CD4-positive, alpha-beta T cell treated with Interleukin-4 for 1 hour (primary cell): ENCODE measurements around the gene HSD11B2.
A peak's percentile ranks its signal among the peaks of the same experiment; 100 is the strongest.

Experiments
- DNase-seq, 2 donors: peaks; one replicate each; pipeline ENCODE4 v3.0.0-alpha.2; 2020 to 2022

HSD11B2 gene

DNA sequence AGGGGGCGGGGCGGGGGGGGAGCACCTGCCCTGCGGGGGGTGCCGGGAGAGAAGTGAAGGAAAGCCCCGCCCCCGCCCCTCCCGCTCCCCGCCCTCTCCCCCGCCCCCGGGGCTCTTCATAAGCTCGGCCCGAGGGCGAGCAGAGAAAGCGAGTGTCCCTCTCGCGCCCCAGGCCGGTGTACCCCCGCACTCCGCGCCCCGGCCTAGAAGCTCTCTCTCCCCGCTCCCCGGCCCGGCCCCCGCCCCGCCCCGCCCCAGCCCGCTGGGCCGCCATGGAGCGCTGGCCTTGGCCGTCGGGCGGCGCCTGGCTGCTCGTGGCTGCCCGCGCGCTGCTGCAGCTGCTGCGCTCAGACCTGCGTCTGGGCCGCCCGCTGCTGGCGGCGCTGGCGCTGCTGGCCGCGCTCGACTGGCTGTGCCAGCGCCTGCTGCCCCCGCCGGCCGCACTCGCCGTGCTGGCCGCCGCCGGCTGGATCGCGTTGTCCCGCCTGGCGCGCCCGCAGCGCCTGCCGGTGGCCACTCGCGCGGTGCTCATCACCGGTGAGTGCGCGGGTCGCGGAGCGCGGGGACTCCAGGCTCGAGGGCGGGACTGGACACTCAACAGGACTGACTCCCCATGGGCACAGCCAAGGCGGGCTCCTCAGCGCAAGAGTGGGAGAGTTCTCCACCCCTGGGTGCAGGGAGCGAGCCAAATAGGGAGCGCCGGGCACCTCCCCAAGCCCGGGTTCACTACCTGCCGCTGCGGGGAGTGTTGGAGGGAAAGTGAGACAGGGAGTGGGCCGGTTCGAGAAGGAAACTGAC is at the start of gene HSD11B2:
Gene HSD11B2, plus strand, starts transcription at position 145 of the 798 bp plus-strand sequence. Its CDS starts 128 bp downstream, at position 273.
- peak in 1 of 2 donors; percentile 25 for DNase-seq

DNA sequence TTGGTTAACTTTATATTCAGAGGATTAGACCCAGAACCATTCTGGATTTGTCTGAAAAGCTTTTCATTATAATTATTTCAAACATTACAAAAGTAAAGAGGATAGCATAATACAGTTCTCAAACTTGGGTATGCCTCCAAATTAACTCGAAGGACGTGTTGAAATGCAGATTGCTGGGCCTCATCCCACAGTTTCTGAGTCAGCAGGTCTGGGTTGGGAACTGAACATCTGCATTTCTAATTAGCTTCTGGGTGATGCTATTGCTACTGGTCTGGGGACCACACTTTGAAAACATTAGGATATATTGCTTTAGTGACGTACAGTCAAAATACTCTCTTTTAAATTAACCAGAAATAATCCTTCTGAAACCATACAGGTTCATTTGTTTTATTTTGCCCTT is 47.6 kb upstream of the HSD11B2 start:
- no peak for DNase-seq

GRCh38 chr16:67384778-67385510 is 46.0 kb upstream of the HSD11B2 start:
- no peak for DNase-seq

GRCh38 chr16:67386861-67387455 is 44.0 kb upstream of the HSD11B2 start:
- DNase-seq: no peak

DNA sequence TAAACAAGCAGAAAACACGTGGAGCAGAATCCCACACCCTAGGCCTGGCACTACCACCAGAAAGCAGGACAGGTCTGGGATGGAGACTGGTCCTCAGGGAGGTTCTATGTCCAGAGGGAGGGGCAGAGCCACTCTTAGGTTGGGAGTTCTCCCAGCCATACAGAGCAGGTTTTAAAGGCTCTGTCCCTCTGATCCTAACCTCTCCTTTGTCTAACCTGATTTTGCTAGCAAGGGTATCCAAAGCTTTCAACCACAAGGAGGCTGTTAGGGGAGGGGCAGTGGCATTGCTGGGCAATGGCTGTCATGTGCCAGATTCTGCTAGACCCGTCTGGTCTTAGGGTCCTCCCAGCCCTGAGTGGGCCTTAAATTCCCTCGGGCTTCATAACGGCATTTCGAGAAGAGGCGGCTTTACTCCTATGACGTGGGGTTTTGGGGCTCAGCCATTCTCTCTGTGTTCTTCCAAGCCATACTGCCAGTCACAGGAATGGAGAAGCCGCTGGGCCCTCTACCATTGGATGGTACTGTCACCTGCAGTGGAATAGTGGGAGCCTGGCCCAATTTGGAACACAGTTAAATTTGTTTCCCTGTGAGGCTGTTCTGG is 43.3 kb upstream of the HSD11B2 start:
- no peak for DNase-seq

GRCh38 chr16:67388191-67388590 is 42.7 kb upstream of the HSD11B2 start:
- no peak for DNase-seq

DNA sequence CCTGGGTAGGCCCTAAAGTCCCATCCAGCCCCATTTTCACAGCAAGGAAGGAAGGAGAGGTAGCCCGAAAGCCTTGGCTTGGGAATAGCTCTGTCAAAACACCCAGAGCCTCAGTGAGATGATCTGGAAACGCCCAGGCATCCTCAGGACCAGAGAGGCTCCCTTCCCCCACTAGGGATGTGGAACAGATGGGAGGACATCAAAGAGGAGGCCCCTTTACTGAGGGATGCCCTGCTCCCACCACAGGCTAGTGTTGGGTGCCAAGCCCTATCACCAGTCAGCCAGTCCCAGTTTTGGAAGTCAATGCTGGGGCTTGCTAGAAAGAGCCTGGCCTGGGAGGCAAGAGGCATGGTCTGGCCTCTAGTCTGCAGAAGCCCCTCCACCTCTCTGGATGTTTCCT is 42.3 kb upstream of the HSD11B2 start:
- DNase-seq: no peak

DNA sequence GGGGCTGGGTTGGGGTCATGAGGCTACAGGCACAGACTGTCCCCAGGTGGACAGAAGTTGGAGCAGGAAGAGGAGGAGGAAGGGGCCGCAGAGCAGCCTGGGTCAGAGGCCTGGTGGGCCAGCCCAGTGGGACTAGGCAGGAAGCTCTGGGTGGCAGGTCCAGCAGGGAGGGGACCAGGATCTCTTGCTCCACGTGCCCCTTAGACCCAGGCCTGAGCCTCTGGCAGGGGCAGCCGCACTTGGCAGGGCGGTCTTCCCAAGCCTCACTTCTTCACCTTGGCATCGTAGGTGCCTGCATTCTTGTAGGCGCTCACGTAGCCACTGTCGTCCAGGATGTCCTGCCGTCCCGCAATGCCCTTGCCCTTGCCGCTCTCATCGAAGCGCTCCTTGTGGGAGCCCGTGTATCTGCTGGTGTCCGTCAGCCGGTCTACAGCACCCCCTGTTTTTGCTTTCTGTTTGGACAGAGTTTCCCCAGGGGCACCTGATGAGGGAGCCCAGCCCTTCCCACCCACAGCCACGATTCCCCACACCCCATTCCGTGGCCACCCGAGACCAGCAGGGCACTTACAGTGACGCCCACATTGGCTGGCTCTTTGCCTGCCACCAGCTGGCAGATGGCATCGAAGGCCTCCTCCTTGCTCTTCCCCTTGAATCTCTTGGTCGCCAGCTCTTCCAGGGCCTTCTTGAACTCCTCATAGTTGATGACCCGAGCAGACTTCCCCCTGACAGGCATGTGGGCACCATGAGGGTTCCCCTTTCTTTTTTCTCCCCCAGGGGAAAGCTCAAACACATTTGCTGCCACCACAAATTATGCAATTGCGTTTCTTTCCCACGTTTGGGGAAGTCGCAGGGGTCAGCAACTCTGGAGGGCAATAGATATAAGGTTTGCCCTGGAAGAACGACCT is 40.8 kb upstream of the HSD11B2 start:
- DNase-seq: peak; percentile 10 to 64

DNA sequence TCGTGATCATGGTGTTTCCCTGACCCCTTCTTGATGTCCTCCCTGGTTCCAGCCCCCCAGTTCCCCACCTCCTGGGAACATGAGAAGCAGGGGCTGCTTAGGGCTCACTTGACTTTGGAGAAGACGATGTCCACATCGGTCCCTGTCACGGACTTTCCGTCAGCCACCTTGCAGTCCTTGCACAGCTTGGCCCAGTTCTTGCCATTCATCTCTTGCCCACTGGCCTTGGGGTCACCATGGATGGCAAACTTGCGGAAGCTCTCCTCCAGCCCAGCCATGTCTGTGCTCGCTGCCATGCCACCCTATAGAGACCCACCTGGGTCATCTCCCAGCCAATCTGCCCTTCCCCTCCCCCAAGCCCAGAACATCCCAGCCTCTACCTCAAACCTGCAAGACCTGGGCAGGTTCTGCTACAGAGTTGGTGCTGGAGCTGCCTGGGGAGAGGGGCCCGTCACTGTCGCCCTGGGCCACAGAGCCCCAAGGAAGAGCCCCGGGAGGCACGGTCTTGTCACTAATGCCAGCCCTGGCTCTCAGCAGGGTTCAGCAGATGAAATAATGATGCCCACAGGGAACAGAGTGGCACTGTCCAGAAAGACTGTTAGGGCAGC is 40.0 kb upstream of the HSD11B2 start:
- no peak for DNase-seq

DNA sequence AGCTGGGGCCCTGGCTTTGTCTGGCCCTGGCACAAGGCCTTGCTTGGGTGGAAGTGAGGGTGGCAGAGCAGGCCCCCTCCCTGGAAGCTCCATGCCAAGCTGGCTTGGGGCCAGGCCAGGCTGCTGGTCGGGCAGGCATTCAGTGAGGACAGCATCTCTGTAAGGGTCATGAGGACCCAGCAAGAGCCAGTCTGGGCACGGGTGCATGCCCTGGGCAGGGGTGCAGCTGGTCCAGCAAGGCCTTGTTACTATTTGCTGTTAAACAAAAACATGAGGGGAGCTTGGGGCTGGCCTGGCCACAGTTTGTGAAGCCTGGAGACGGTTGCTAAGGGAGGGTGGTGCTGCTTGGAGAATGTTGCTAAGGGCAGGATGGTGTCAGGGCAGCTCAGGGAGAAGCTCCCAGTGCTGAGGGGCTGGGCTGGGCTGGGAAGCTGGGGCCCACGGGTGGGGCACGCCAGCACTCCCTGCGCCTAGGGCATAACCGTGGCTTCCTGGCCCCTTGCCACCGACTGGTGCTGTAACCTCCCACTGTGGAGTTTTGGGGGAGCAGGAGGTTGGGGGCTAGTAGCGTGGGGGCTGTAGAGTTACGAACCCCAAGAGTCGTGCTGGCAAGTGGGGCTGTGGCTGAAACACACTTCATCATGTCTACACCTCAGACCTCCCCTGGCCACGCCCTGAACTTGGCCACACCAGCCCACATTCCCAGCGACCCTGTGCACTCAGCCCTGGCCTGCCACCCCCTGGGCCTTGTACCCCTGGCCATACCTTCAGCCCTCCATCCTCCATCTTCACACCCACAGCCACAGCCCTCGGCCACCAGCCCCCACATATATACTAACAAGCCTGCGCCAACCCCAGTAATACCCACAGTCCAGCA is 39.3 kb upstream of the HSD11B2 start:
- DNase-seq: peak in 1 of 2 donors; percentile 29

DNA sequence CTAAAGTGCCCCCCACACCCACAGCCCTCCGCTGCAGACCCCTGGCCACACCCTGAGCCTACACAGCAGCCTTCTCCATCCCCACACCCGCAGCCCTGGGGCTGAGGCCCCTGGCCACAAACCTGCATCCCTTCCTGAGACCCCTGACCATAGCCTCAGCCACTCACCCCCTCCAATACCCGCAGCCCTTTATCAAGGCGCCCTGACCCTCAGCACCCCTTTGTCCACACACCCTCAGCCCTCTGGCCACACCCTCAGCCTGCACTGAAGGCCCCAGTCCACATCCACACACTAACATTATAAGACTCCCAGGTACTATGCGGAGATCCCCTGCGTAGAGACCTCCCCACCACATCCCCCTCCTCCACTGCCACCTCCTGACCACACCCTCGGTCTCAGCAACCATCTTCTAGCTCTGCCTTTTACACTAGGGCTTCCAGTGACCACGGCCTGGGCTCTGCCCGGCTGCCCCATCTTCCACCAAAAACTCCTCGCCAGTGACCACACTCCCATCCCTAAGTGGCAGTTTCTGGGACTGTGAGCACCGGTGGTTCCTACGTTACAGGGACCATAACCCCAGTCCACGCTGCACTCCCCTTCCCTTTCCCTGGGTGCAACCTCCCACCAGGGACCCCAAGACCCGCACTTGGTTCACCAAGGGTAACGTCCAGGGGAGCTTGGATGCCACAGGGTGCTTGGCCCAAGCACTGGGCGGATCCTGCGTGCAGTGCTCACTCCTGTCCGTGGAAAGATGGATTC is 38.4 kb upstream of the HSD11B2 start:
- DNase-seq: no peak

DNA sequence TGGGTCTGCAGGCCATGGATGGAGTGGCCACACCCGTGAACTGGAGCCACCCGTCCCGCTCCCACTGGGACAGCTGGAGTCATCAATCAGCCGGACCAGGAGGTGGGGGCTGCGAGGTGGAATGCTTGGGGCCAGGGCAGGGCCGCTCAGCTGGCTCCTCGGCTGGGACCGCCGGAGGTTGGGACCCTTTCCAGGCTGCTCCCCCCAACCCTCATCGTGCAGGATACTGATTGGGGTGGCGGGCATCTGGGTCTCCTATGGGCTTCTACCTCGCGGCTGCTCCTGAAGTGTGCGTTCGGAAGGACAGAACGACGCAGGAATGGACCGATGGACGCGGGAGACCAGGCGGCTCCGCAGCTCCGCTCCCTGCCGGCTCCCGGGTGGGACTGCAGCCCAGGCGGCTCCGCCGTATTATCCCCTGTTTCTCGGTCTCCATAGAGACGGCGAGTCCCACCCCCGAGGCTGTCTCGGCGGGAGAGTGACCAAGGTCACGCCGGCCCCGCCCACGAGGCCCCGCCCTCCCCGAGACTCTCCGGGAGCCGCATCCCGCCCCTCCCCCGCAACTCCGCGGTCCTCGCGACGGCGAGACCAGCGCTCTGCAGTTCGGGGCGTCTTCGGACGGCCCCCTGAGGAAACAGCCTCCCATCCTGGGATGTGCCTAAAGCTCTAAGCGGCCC is 37.7 kb upstream of the HSD11B2 start, which contains the start of gene TPPP3:
Gene TPPP3, minus strand, starts transcription at position 388 of the 677 bp plus-strand sequence. CDS start 2,387 bp downstream, outside the sequence.
- peak; percentile 59 to 83 for DNase-seq

GRCh38 chr16:67393788-67394154 is 37.1 kb upstream of the HSD11B2 start:
- no peak for DNase-seq

DNA sequence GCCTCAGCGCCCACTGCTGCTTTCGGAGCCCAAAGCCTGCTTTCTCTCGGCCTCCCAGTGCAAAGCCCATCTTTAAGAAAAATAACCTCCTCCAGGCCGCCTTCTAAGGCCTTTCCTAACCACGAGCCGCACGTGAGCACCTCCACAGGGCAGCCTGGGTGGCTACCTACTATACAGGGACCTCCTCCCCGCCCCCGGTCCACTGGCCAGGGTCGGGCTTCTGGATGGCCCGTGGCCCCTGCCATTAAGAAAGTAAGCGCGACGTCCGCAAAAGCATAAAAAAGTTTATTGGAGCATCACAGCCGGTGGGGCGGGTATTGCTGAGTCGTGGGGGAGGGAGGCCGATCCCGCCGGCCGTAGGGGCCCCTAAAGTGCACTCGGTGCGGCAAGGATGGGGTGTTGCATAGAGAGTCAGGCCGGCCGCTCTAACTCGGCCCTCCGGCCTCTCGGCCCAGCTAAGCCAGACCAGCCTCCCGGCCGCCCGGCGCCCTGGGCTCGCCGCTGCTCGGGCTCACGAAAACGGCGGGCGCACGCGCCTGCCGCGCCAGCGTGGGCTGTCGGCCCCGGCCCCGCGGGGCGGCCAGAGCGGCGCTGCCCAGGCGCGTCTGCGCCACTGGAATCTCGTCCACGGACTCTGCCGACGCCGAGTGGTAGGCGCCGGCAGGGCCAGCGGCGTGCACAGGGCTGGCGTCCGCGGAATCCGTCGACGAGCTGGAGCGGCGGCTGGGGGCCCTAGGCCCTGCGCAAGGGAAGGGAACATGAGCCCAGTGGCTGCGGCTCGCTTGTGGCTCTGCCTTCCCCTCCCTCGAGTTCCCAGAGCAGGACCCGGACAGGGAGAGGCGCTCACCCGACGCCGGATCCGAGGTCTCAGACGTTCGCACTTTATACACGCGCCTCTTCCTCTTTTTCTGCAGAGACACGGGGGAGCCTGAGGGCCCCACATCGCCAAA is 36.5 kb upstream of the HSD11B2 start:
- peak; percentile 13 to 55 for DNase-seq

GRCh38 chr16:67395105-67395457 is 35.8 kb upstream of the HSD11B2 start:
- DNase-seq: peak in 1 of 2 donors; percentile 23

GRCh38 chr16:67395458-67396158 is 35.3 kb upstream of the HSD11B2 start:
- no peak for DNase-seq
